Right forelimb (tissue), 1 donor: Measurements from ENCODE around the gene DRAM1.

Experiments used
- DNase-seq: peaks from one replicate; pipeline ENCODE4 v3.0.0-alpha.2; 2018

DRAM1 gene

DNA sequence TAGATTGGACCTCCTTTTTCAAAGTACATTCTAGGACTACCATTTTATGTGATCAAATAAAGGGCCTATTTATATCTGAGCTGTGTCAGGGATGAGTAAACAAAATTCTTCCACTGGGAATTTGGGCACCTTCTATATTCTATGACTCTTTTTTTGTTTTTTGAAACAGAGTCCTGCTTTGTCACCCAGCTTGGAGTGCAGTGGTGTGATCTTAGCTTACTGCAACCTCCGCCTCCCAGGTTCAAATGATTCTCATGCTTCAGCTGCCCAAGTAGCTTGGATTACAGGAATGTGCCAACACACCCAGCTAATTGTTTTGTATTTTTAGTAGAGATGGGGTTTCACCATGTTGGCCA, 64.8 kb downstream of the DRAM1 start:
- no peak for DNase-seq

DNA sequence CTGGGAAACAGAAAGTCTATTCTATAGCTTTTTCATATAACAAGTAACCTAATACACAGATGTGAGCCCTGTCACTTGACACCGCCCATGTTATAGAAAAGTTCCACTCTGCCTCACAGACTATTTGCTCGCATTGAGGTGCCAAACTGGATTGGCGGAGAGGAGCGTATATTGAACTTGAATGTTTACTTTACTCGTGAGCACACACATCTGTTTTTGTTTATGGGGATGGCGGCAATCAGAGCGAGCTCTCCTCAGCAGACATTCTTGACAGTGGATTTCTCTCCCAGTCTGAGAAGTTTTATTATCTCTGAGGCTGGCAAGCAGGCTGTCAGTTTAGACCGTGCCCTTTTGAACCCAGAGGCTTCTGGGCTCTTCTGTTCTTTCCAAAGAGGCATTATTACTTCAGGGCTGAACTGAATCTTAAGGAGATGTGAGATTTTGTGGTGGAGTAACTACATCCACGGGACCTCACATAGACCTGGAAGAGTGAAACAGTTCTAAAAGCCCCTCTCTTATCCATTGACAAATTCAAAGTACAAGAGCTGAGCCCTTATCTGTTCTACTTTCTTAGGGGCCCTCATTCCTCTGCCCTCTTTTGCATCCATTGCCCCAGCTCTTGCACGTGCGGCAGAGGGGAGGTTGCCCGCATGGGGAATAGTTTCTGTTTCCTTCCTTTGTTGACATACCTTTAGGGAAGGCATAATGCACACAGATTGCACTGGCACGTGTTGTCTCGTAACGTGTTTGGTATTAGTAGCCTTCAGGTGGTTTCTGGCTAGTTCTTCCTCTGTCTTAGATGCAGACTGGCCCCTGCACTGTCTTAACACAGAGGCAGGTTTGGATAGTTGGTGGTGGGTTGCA, 68.2 kb downstream of the DRAM1 start:
- DNase-seq: peak; percentile 64

GRCh38 chr12:101946233-101946611, 68.8 kb downstream of the DRAM1 start:
- DNase-seq: no peak

GRCh38 chr12:101947316-101947715, 69.9 kb downstream of the DRAM1 start:
- DNase-seq: no peak

- DNase-seq: no peak
Measured at GRCh38 chr12:101948365-101948764, 71.0 kb downstream of the DRAM1 start.

DNA sequence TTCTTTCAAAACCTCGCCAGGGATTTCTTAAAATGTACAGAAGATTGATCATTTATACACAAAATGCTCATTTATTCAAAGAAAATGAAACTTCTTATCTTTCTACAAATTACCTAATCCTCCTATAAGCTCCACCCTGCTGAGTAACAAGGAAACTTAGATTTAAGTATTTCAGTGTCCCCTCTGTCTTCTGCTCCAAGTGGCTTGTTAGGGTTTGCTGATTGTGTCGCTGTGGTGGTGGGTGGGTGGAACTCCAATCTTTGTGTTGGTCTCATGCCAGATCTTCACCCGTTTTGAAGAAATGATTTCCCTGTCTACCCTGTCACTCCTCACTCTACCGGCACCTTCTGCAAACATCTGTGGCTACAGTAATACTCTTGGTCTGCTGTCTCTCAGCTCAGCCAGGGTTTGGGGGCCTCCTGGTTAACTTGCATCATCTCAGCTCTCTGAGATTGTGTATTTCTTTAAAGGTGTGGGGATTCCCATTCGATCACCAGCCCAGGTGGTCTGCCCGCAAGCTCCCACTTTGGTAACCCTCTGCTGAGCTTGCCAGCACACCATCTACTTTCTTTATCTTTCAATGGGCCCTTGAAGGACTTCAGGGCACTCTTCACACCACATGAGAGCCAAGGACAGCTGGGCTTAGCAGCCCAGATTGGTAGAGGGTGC, 73.8 kb downstream of the DRAM1 start:
- DNase-seq: no peak

DNA sequence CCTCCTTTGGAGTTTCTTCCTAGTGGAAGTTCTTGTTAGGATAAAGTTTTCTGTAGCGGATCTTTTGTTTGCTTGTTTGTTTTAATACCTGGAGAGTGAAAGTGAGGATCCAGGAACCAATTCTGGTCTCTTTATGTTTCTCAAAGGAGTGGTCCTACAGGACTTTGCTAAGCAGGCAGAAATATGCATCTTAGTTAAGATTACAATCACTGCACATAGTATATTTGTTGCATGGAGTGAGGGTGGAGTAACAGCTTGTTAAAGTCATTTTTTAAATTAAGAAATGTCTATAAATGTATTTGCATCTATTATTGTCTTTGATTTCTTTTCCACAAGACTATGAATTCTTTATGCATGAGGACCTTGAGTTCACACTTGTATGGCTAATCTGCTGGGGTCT, 76.7 kb downstream of the DRAM1 start:
- DNase-seq: no peak

- DNase-seq: no peak
Measured at GRCh38 chr12:101954676-101955075, 77.3 kb downstream of the DRAM1 start.

DNA sequence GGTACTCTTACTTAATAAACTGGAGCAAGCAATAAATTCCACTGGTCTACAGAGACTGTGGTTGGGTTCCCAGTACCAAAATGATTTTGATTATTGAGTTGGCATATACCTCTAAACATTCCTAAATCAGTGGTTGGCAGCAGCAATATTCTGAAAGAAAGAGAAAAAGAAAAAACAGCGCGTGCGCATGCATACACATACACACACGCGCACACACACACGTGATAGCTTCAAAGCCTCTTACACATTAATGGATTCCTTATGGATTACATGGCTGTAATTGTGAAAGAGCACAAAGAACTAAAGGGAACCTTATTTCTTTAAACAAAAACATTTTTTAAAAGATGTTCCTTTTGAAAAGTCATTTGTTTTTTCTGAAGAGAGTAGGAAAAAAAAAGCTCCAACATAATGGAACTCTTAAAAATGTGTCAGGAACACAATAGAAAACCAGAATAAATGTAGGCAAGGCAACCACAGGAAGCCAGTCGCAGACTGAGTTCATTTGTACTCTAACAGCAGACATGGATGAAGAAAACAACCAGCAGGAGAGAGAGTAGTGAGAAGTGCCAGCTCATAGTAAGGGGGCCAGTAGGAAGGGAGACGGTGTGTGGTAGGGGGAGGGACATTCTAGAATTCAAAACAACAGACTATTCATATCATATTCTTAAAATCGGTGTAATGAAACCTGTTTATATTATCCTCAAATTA, 80.0 kb downstream of the DRAM1 start:
- DNase-seq: no peak

DNA sequence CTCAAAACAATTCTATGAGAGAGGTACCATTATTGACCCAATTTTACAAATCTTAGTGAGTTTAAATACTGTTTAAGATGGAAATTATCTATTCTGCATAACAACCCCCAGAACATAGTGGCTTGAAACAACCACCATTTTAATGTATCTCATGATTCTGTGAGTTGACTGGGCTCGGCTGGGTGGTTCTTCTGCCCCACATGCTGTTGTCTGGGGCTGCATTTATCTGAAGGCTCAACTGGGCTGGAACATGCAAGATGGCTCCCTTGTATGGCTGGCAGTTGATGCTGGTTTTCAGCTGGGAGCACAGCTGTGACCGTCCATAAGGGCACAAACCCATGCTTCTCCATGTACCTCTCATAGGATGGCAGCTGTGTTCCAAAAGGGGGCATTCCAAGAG, 82.2 kb downstream of the DRAM1 start:
- DNase-seq: no peak

DNA sequence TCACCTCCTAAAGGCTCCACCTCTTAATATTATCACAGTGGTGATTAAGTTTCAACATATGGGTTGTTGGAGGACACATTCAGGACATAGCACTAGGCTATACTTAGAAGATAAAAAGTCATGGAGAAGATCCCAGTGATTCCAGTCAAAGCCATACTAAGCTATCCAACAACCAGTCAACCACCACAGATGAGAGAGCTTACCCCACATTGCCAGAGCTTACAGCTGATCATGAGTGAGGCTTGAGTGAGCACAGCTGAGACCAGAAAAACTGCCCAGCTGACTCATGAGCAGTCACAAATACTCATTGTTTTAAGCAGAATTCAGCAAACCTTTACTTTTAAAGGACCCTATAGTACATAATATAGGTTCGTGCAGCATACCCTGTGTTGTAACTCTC, 85.1 kb downstream of the DRAM1 start:
- no peak for DNase-seq

DNA sequence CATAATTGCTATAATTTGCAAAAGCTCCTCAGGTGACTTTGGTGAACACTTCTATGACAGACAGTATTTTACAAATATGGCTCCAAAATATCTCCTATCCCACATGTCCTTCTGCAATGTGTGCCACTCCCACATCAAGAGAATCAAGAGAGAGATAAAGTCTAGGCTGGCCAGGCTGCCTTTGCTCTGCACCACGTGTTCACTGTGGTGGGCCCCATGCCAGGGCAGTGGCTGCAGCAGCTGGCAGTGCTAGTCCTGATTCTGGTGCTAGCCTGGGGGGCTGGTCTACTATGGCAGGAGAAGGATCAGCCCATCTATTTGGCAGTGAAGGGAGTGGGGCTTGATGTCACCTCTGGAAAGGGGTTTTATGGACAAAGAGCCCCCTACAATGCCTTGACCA, 86.3 kb downstream of the DRAM1 start:
- DNase-seq: no peak

DNA sequence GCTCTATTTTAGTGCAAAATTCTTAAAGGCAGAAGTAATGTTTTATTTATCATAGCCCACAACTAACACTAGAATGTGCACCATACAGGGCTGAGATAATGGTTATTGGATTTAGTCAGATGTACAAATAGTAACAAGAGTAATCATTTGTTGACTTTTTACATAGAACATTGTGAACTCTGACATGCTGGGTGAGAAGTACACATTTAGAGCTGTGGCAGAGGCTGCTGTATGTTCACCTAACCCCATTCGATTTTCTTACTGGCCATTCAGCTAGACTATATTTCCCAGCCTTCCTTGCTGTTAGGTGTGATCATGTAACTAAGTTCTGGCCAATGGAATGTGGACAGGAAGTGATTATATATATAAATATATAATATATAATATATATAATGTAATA, 89.1 kb downstream of the DRAM1 start:
- no peak for DNase-seq

DNA sequence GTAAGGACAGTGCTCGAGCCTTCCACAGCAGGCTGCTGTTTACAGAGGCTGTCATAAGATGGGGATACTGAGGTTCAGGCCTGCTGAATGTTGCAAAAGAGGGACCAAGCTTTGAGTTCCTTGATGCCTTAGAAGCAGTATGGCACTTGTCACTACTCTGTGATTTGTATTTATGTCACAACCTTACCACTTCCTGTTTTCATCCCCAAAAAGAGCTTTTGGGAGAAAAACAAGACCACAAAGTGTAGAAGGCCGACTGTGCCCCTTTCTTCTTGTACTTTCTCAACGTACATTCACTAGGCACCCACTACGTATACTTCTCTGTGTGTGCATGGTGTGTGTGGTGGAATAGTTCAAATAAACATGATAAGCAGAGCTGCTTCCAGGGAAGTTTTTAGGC, 90.1 kb downstream of the DRAM1 start:
- no peak for DNase-seq

GRCh38 chr12:101968770-101969169, 91.4 kb downstream of the DRAM1 start:
- no peak for DNase-seq
